UCSD-AML1 (cell line): ENCODE measurements around the gene PLXNA1.

Experiments
- DNase-seq: peaks from one replicate; lab custom pipeline; 2025; ENCODE audit not compliant: unreplicated experiment; lab: John Stamatoyannopoulos, UW

PLXNA1 gene

DNA sequence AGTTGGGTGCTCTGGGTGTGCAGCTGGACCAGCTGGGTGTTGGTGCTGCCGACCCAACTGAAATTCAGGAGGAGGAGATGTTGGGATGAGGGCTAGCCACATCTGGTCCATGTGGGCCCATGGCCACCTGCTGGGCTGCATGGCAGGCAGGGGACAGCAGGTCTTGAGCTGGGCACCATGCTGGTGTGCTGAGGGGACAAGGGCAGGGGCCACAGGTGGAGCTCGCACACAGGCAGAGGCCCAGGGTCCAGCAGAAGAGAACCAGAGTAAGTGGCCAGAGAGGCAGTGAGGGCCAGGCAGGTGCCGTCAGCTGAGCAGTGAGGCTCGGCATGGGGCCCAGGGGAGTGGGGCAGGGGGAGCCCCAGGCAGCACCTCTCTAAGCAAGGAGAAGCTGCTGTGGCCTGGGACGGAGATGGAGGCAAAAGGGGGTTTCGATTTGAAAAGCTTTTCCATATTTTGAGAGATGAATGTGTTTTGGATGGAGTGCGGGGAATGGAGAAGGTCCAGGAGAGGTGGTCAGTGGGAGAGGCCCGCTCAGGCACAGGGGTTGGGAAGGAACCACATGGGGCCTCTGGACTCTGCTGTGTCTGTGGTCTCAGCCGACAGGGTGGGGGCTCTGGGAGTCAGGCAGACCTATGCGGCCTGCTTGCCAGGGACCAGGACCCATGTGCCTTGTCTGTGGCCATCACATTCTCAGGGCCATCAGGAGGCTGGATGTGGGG is 30.5 kb upstream of the PLXNA1 start:
- no peak for DNase-seq

GRCh38 chr3:126952983-126953660 is 29.8 kb upstream of the PLXNA1 start:
- DNase-seq = no peak

- no peak for DNase-seq
Observed at GRCh38 chr3:126954141-126954842, 28.6 kb upstream of the PLXNA1 start.

DNA sequence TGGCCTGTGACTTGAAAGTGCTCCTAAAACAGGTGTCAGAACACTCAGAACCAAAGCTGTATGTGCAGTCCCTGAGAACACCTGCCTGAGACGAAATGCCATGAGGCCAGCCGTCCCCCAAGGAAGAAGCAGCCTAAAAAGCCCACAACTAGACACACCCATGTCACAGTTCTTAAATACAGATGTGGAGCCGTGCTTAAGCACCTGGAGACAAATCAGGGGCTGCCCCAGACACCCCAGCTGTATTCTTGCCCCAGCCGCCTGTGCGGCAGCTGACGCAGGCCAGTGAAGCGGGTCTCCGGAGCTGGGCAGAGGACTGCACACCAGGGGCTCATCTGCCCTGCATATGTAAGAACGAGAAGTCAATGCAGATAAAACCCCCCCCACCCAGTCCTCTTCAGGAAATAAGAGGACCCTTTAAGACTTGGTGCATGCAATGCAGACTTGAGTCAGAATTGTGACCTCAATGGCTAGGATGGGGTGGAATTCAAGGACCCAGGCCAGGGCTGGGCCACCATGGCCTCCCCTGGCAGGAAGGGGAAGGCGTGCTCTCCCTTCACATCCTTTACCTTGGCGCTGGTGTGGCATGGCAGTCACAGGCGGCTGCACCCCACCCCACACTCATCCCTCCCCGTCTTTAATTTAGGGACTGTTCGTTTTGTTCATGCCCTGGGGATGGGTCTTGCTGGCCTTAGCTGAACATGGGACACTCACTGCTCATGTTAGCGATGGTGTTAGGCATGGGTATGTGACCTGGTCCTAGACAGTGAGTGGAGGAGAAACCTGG is 27.7 kb upstream of the PLXNA1 start:
- no peak for DNase-seq

DNA sequence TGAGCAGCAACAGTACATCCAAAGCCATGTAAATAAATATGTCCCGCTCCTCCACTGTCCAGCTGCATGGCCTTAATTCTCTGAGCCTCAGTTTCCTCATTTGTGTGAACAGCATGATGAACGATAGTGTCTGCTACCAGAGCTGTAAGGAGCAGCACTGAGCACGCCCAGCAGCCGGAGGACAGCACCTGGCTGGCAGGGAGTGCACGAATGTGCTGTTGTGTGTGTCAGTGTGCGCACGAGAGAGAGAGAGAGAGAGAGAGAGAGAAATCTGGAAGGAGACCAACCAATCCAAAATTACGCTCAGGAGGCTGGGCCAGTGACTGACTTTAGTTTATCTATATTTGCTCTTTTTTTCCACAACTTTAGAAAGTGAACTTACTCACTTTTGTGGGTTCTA is 26.6 kb upstream of the PLXNA1 start:
- no peak for DNase-seq

GRCh38 chr3:126956866-126957650 is 25.9 kb upstream of the PLXNA1 start:
- DNase-seq = no peak

DNA sequence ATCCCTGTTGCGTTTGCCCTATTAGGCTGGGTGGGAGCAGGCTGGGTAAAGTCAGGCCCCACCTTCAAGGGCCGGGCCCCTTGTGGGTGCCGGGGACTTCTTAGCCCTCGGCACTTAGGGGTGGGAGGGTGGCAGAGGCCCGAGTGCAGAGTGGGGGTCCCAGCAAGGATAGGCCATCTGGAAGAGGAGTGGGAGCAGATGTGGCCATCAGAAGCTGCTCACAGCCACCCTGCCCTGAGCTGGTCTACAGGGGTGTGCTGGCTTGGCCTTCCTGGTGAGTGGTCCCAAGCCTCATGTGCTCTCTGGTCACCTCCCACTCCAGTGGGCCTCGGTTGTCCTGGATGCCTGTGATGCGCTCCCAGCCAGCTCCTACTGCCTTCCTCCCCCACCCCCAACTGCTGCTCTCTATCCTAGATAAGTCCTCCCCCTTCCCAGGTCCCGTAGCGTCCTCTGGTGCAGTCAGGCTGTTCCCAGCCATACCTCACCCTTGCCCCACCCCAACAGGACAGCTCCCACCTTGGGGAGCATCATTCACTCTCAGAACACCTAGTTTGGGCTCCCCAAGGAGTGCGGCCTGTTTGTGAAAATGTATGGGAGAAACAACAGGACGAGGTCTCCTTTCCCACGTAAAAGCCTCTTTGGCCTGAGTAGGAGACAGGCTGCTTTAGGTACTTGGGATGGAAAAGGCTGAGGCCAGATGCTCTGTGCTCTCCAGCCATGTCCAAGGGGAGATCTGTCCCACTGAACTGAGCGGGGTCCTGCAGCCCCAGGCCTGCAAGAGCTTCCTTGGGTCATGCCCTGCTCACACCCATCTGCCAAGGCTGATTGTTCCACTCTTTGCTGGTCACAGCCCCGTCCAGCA is 24.9 kb upstream of the PLXNA1 start:
- DNase-seq = no peak

DNA sequence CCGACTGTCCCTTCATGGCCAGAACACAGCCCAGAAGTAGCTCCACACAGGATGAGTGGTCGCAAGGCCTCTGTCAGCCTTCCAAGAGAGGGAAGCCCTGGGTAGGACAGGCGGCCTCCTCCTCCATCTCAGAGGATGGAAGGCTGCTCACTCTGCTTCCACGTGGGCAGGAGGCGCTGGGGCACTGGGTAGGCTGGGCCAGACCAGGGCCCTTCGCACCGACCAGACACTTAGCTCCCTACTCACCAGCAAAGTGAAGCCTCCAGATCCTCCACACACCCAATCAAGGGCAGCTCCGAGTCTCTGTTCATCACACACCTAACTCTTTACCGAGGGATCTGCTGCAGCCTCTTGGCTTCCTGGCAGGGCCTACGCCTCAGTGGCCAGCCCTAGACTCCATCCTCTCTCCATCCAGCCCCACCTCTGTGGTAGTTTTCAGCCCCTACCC is 24.3 kb upstream of the PLXNA1 start:
- DNase-seq = no peak

DNA sequence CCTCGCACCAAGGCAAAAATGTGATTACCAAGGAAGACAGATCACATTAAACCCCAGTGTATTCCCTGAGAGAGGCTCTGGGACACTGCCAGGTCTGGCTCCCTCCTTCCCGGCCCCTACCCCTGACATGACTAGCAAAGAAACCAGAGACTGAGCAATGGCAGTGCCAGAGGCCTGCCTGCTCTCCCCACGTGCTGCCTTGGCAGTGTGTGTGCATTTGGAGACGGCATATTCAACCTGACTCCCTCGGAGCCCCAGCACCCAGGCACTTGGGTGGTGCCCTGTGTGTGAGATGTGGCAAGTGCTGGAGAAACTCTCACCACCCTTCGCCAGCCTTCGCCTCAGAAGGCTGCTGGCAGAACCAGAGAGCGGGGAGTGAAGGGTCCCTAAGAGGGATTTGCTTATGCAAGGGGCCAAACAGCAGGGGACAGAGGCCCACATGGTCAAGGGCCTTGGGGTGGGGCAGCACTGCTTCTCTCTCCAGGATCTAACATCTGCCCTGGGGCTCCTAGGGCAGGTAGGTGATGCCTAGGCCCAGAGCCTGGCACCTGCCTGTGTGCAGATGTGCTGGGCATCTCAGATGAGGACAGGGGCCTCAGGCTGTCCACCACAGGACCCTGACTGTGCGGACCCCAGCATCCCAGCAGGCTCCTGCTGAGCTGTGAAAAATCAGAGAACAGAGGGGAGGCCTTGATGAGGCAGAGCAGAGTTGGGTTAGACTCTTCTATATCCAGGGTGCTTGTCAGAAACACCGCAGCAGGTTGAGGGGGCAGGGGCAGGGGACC is 23.6 kb upstream of the PLXNA1 start:
- DNase-seq = no peak

DNA sequence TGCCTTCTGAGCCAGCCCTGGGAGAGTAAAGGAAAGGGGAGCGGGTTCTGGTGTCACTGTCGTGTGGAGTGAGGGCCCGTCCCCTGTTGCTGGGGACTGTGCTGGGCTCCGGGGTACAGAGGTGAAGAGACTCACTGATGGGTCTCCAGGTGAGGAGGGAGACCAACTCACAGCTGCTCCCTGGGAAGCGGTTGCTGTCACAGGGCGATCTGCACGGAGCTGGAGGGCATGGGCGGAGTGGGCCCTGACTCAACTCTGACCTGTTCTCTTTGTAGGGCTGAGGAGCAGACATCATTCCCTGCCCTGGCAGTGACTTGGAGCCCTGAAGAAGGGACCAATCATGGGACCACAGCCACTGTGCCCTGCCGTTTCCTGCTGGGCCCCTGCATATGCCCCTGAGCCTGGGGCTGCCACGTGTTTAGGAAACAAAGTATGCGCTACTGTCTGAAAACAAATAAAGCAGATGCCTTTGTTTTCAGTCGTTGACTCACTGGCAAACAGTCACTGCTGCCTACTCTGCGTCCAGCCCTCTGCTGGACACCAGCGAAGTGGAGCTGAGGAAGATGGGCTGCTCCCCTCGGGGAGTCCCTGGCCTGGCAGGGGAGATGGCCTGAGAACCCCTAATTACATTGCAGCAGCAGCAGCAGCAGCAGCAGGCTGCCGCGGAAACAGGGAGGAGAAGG is 22.9 kb upstream of the PLXNA1 start:
- DNase-seq = no peak

DNA sequence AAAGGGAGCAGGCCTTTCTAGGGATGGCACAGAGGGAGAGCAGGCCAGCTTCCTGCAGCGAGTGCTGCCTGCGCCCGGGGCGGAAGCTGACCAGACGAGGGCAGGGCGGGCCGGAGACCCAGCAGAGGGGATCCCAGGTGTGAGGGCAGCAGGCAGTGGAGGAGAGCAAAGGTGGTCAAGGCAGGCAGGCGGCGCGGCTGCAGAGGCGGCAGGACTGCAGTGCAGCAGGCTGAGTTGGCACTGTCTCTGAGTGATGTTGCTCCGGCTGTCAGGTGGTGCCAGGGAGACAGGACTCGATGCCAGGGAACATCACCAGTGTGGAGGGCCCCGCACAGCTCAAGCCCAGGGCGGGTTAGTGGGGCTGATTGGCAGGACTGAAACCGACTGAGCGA is 22.3 kb upstream of the PLXNA1 start:
- DNase-seq = no peak

DNA sequence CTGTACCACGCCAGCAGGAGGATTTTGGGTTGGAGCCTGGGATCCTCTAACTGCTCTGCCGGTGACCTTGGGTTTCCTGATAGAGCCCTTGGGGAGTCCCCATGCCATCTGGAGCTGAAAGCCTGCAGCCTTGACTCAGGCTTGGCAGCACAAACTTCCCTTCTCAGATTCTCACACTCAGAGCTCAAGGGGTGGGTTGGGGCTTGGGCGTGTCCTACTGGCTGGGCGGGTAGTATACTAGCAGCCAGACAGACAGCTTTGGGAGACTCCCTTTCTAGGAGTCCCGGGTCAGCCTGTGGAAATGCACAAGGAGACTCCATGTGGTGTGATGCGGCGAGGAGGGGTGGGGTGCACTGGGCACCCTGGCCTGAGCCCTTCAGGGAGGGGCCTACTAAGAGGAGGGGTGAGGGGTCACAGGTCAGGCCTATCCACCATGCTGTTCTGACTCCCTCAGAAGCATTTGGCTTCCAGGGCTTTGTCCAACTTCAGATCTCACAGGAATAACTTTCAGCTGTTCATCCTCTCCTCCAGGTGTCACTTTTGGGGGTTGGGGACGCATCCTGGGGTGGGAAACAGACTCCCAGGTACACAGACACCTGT is 21.6 kb upstream of the PLXNA1 start:
- DNase-seq = no peak

DNA sequence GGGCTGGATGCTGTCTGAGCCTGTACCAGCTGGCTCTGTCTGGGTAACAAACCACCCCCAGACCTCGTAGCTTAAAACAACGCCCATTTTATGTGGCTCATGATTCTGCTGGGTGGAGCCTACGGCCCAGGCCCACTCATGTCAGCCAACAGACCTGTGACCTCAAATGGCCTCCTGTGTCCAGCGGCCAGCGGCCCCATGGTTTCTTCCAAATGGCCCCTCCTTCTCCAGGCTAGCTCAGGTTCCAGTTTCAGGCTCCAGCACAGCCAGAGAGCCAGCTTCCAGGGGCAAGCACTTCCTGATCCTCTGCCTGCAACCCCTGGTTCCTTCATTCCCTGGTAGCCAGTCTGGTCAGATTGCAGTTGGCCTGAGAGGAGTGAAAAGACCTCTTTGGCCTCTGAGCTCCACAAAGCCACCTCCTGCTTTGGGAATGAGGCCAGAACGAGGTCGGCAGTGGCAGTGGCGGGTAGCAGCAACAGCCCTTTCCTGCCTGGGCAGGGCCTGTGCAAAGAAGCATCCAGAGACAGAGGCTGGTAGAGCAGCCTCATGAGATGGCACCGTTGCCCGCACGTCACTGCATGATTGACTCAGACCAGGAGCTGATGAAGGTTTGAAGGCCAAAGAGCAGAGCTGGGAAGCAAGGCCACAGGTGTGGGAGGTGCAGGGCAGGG is 21.0 kb upstream of the PLXNA1 start:
- no peak for DNase-seq

GRCh38 chr3:126962756-126963155 is 20.2 kb upstream of the PLXNA1 start:
- DNase-seq = no peak

DNA sequence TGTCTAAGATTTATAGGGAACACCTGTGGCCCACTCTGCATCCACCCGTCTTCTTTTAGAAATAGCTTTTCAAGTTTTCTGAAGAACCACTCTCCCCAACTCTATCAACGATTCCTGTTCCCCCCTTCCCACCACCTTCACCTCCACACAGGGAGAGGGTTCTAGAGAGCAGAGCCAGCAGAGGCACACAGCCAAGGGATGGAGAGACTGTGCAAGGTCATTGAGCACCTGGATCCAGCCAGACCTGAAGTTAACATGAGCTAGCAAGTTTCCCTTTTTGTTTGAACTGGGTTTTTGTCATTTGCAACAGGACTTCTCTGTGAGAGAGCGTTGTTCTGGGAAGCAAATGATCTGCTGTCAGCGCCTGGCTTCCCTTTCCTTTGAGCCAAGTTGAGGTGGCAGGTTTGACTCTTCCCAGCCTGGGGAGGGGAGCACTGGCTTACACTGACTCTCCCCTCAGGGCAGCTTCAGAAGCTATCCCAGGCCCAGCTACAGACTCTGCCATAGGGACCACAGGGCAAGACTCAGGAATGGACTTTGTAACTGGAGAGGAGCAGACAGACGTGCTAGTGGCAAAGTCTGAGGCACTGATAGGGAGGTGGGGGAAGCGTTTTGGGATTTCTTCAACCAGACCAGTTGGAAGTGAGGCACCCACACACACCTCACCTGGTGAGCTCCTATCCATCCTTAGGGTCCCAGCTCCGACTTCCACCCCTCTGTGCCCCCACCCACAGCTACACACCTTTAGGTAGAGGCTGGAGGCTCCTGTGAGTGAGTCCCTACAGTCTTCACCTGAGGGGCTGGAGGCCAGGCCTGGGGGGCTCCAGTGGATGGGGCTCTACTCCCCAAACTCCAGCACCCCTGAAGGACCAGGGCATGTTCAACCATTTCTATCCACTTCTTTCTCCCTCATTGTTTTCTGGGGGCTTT is 19.4 kb upstream of the PLXNA1 start:
- DNase-seq = no peak

GRCh38 chr3:126964261-126964660 is 18.7 kb upstream of the PLXNA1 start:
- DNase-seq = no peak
